HEK293 (cell line): ENCODE results near the gene EIF4G3.

ENCODE experiments used
- CTCF ChIA-PET: fragments of 350-600 bp; formaldehyde crosslinking; extraction: SDS; loops from one replicate; lab custom pipeline; 2021; ENCODE audit warnings: antibody characterized with exemption; lab: Yijun Ruan, JAX
- POLR2A ChIA-PET: fragments of 300-600 bp; formaldehyde crosslinking; extraction: SDS; loops from one replicate; lab custom pipeline; 2020; ENCODE audit warnings: antibody characterized with exemption, inconsistent platforms; lab: Yijun Ruan, JAX
- H3K27ac ChIP-seq: fragments of 200-500 bp; sonication (Bioruptor generic); 2 replicates; pipeline ENCODE4 v1.5.1; 2014; ENCODE audit warnings: low read depth, low read length, control low read depth, inconsistent platforms; ENCODE audit errors: extremely low read depth
- H3K36me3 ChIP-seq, 2 experiments: fragments of 200-500 bp in 1 of 2; sonication (Bioruptor generic) in 1 of 2; 1 replicate in 1 of 2; 2 replicates in 1 of 2; pipeline ENCODE4 v1.5.1; 2014 to 2017; ENCODE audit warnings: inconsistent platforms in 2 of 2, low read length in 2 of 2; ENCODE audit not compliant: control insufficient read depth in 2 of 2, insufficient read depth in 1 of 2
- H3K4me1 ChIP-seq: fragments of 200-500 bp; sonication (Bioruptor generic); 2 replicates; pipeline ENCODE4 v1.5.1; 2014; ENCODE audit warnings: mild to moderate bottlenecking, low read length, inconsistent platforms; ENCODE audit not compliant: control insufficient read depth, insufficient read depth
- H3K4me3 ChIP-seq: 2 replicates; pipeline ENCODE4 v1.5.1; 2011; ENCODE audit warnings: low read depth, mild to moderate bottlenecking, control low read depth, low read length, moderate library complexity
- H3K9me3 ChIP-seq: fragments of 200-500 bp; sonication (Bioruptor generic); 2 replicates; pipeline ENCODE4 v1.5.1; 2014; ENCODE audit warnings: low read depth, low read length, inconsistent platforms; ENCODE audit not compliant: control insufficient read depth, insufficient read depth
- BCL11B ChIP-seq: fragments of 450-650 bp; formaldehyde crosslinking; IDR thresholded peaks from 2 replicates; pipeline ENCODE4 v1.5.1; 2016; ENCODE audit warnings: low read depth, missing biosample characterization, missing genetic modification characterization
- EGR2 ChIP-seq: fragments of 450-650 bp; formaldehyde crosslinking; IDR thresholded peaks from 2 replicates; pipeline ENCODE4 v1.5.1; 2016; ENCODE audit warnings: low read depth, missing biosample characterization, missing genetic modification characterization
- MZF1 ChIP-seq: fragments of 450-650 bp; formaldehyde crosslinking; IDR thresholded peaks from 2 replicates; pipeline ENCODE4 v1.5.1; 2017; ENCODE audit warnings: missing biosample characterization, missing genetic modification characterization, borderline replicate concordance
- SCRT2 ChIP-seq: fragments of 450-650 bp; formaldehyde crosslinking; IDR thresholded peaks from 2 replicates; pipeline ENCODE4 v1.5.1; 2016; ENCODE audit warnings: missing biosample characterization, missing genetic modification characterization
- ZBTB1 ChIP-seq: fragments of 450-650 bp; formaldehyde crosslinking; IDR thresholded peaks from 2 replicates; pipeline ENCODE4 v1.5.1; 2016; ENCODE audit warnings: missing biosample characterization, missing genetic modification characterization
- ZBTB6 ChIP-seq: fragments of 450-650 bp; formaldehyde crosslinking; IDR thresholded peaks from 2 replicates; pipeline ENCODE4 v1.5.1; 2017; ENCODE audit warnings: missing biosample characterization, missing genetic modification characterization
- ZNF138 ChIP-seq: fragments of 450-650 bp; formaldehyde crosslinking; IDR thresholded peaks from 2 replicates; pipeline ENCODE4 v1.5.1; 2016; ENCODE audit warnings: missing biosample characterization, missing genetic modification characterization, borderline replicate concordance
- ZNF140 ChIP-seq: fragments of 450-650 bp; formaldehyde crosslinking; IDR thresholded peaks from 2 replicates; pipeline ENCODE4 v1.5.1; 2016; ENCODE audit warnings: missing biosample characterization, missing genetic modification characterization
- ZNF221 ChIP-seq: fragments of 450-650 bp; formaldehyde crosslinking; IDR thresholded peaks from 2 replicates; pipeline ENCODE4 v1.5.1; 2017; ENCODE audit warnings: missing biosample characterization, missing genetic modification characterization, borderline replicate concordance
- ZNF266 ChIP-seq: fragments of 450-650 bp; formaldehyde crosslinking; IDR thresholded peaks from 2 replicates; pipeline ENCODE4 v1.5.1; 2016; ENCODE audit warnings: missing biosample characterization, missing genetic modification characterization, low read depth
- ZNF302 ChIP-seq: fragments of 450-650 bp; formaldehyde crosslinking; IDR thresholded peaks from 2 replicates; pipeline ENCODE4 v1.5.1; 2016; ENCODE audit warnings: missing biosample characterization, missing genetic modification characterization, low read depth
- ZNF341 ChIP-seq: fragments of 450-650 bp; formaldehyde crosslinking; IDR thresholded peaks from 2 replicates; pipeline ENCODE4; 2016; ENCODE audit warnings: low read depth, missing biosample characterization, missing genetic modification characterization
- ZNF560 ChIP-seq: fragments of 450-650 bp; formaldehyde crosslinking; IDR thresholded peaks from 2 replicates; pipeline ENCODE4 v1.5.1; 2017; ENCODE audit warnings: missing biosample characterization, missing genetic modification characterization, borderline replicate concordance
- ZNF701 ChIP-seq: fragments of 450-650 bp; formaldehyde crosslinking; IDR thresholded peaks from 2 replicates; pipeline ENCODE4 v1.5.1; 2016; ENCODE audit warnings: missing biosample characterization, missing genetic modification characterization
- ZNF785 ChIP-seq: fragments of 450-650 bp; formaldehyde crosslinking; IDR thresholded peaks from 2 replicates; pipeline ENCODE4 v1.5.1; 2016; ENCODE audit warnings: missing biosample characterization, missing genetic modification characterization
- ZNF843 ChIP-seq: fragments of 450-650 bp; formaldehyde crosslinking; IDR thresholded peaks from 2 replicates; pipeline ENCODE4 v1.5.1; 2016; ENCODE audit warnings: missing biosample characterization, missing genetic modification characterization
- ZSCAN23 ChIP-seq: fragments of 450-650 bp; formaldehyde crosslinking; IDR thresholded peaks from 2 replicates; pipeline ENCODE4 v1.5.1; 2016; ENCODE audit warnings: missing biosample characterization, missing genetic modification characterization
- ZSCAN5A ChIP-seq: fragments of 450-650 bp; formaldehyde crosslinking; IDR thresholded peaks from 2 replicates; pipeline ENCODE4 v1.5.1; 2016; ENCODE audit warnings: missing biosample characterization, missing genetic modification characterization
- TF ChIP-seq, protein P1 (sequence below): fragments of 450-650 bp; IDR thresholded peaks from 2 replicates; pipeline ENCODE4 v1.5.1; 2018; ENCODE audit warnings: missing biosample characterization, mild to moderate bottlenecking, missing genetic modification characterization
- TF ChIP-seq, protein P2 (sequence below): fragments of 450-650 bp; IDR thresholded peaks from 2 replicates; pipeline ENCODE4 v1.5.1; 2018; ENCODE audit warnings: missing biosample characterization, missing genetic modification characterization
- TF ChIP-seq, protein P3 (sequence below): fragments of 450-650 bp; formaldehyde crosslinking; IDR thresholded peaks from 2 replicates; pipeline ENCODE4 v1.5.1; 2016; ENCODE audit warnings: missing biosample characterization, missing genetic modification characterization
- TF ChIP-seq, protein P4 (sequence below): fragments of 450-650 bp; formaldehyde crosslinking; IDR thresholded peaks from 2 replicates; pipeline ENCODE4 v1.5.1; 2016; ENCODE audit warnings: missing biosample characterization, missing genetic modification characterization

Gene EIF4G3

DNA sequence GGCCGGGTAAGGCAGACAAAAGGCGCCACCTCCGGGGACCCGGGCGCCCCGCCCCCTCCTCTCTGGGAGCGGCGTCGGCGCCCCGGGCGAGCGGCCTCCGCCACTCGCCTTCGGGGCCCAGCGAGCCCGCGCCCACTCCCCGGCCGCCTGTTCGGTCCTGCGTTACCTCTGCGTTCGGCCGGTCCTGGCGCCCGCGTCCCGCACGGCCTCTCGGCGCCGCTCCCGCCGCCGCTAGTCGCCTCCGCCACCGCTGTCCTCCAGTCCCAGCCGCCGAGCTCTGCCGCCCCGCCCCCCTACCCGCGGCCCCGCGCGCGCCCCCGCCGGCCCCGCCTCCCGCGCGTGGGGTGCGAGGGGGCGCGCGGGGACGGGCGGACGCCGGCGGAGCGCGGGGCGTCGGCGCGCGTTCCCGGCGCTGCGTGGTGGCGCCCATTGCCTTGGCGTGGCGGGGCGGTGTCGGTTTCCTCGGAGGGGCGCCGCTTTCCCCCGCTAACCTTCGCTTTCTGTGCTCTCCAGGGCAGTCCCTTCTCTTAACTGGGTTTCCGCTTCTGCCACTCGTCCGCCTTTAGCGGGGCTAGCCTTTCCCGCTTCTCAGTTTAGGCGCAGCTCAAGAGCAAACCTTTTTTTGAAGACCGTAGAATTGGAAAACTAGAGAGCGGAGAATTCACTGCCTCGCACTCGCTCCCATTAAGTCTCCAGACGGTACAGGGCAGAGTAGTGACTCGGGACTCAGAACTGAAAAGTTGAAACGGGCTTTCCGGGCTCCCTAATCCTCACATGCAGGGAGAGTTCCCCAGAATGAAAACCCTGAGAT is 389.5 kb downstream of the EIF4G3 start, which contains the start of gene HP1BP3 (continued):
- TF ChIP-seq ZNF138: no peak
- no peak for TF ChIP-seq ZNF266 (tag by site-specific recombination)
- no peak for TF ChIP-seq ZNF140
- no peak for TF ChIP-seq ZSCAN5A (tag by site-specific recombination)
- TF ChIP-seq ZNF560 (tag by site-specific recombination): no peak
- TF ChIP-seq, protein P1, sequence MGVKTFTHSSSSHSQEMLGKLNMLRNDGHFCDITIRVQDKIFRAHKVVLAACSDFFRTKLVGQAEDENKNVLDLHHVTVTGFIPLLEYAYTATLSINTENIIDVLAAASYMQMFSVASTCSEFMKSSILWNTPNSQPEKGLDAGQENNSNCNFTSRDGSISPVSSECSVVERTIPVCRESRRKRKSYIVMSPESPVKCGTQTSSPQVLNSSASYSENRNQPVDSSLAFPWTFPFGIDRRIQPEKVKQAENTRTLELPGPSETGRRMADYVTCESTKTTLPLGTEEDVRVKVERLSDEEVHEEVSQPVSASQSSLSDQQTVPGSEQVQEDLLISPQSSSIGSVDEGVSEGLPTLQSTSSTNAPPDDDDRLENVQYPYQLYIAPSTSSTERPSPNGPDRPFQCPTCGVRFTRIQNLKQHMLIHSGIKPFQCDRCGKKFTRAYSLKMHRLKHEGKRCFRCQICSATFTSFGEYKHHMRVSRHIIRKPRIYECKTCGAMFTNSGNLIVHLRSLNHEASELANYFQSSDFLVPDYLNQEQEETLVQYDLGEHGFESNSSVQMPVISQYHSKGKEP: no peak
- TF ChIP-seq, protein P2, sequence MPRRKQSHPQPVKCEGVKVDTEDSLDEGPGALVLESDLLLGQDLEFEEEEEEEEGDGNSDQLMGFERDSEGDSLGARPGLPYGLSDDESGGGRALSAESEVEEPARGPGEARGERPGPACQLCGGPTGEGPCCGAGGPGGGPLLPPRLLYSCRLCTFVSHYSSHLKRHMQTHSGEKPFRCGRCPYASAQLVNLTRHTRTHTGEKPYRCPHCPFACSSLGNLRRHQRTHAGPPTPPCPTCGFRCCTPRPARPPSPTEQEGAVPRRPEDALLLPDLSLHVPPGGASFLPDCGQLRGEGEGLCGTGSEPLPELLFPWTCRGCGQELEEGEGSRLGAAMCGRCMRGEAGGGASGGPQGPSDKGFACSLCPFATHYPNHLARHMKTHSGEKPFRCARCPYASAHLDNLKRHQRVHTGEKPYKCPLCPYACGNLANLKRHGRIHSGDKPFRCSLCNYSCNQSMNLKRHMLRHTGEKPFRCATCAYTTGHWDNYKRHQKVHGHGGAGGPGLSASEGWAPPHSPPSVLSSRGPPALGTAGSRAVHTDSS: peak; percentile 29; the same call in 1 of the 2 replicates
- TF ChIP-seq, protein P3, sequence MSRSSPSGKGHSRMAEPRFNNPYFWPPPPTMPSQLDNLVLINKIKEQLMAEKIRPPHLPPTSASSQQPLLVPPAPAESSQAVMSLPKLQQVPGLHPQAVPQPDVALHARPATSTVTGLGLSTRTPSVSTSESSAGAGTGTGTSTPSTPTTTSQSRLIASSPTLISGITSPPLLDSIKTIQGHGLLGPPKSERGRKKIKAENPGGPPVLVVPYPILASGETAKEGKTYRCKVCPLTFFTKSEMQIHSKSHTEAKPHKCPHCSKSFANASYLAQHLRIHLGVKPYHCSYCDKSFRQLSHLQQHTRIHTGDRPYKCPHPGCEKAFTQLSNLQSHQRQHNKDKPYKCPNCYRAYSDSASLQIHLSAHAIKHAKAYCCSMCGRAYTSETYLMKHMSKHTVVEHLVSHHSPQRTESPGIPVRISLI: no peak

- Histone ChIP-seq H3K36me3 (no peaks in the 10 kb centered on the region; a peak in 1 of 3 replicates), H3K9me3 (no peaks in the 10 kb centered on the region), H3K4me3 (peak overlapping the region; percentile 98), H3K4me1 (peaks cover 3% of the 10 kb centered on the region; the same call in 1 of the 2 replicates), H3K27ac (peak overlapping the region; percentile 89)
- ChIA-PET POLR2A (interaction anchor here (0.5 to 2.9 kb wide), 32 partner anchors 8 to 409 kb away, joined by 3 to 22 read pairs (median 4); partner anchors contain the start of genes DDOST, KIF17 and SH2D5), CTCF (interaction anchor here (1.3 kb wide), 1 partner anchor 84 kb away, joined by 3 read pairs; no protein-coding TSS in a partner anchor)
- TF ChIP-seq ZNF221 (tag by site-specific recombination): no peak
- TF ChIP-seq ZNF785: no peak
- no peak for TF ChIP-seq ZSCAN23 (tag by site-specific recombination)
- TF ChIP-seq ZBTB1 (tag by site-specific recombination): 0 out of 2 replicates have a peak, but pooled peaks have one; percentile 21
- TF ChIP-seq BCL11B: no peak
- peak; percentile 18; the same call in 1 of the 2 replicates for TF ChIP-seq ZNF843 (tag by site-specific recombination)
- TF ChIP-seq, protein P4, sequence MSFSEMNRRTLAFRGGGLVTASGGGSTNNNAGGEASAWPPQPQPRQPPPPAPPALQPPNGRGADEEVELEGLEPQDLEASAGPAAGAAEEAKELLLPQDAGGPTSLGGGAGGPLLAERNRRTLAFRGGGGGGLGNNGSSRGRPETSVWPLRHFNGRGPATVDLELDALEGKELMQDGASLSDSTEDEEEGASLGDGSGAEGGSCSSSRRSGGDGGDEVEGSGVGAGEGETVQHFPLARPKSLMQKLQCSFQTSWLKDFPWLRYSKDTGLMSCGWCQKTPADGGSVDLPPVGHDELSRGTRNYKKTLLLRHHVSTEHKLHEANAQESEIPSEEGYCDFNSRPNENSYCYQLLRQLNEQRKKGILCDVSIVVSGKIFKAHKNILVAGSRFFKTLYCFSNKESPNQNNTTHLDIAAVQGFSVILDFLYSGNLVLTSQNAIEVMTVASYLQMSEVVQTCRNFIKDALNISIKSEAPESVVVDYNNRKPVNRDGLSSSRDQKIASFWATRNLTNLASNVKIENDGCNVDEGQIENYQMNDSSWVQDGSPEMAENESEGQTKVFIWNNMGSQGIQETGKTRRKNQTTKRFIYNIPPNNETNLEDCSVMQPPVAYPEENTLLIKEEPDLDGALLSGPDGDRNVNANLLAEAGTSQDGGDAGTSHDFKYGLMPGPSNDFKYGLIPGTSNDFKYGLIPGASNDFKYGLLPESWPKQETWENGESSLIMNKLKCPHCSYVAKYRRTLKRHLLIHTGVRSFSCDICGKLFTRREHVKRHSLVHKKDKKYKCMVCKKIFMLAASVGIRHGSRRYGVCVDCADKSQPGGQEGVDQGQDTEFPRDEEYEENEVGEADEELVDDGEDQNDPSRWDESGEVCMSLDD (tag by site-specific recombination): peak; percentile 57; the same call in 1 of the 2 replicates
- TF ChIP-seq EGR2 (tag by site-specific recombination): peak; percentile 70
- TF ChIP-seq MZF1 (tag by site-specific recombination): no peak
- peak; percentile 59 for TF ChIP-seq ZNF341
- TF ChIP-seq ZSCAN5A (tag by site-specific recombination): peak; percentile 95
- peak; percentile 33; the same call in 1 of the 2 replicates for TF ChIP-seq ZBTB6 (tag by site-specific recombination)
- TF ChIP-seq ZNF701 (tag by site-specific recombination): no peak
- TF ChIP-seq SCRT2 (tag by site-specific recombination): peak; percentile 38; the same call in 1 of the 2 replicates
- no peak for TF ChIP-seq ZNF302 (tag by site-specific recombination)
Observed at GRCh38 chr1:20786253-20787028, 390.3 kb downstream of the EIF4G3 start.
